HepG2 (cell line): ENCODE results near the gene ZFHX3. TPM values are rescaled to one million over a fixed set of nuclear protein-coding genes. Genes with fewer than 3 reads are reported as not detected.

Experiments
- ATAC-seq: fragments of 200-7000 bp; cut with Tn5 transposase; 3 replicates; pipeline ENCODE4 v1.9.1; 2020; ENCODE audit warnings: mild to moderate bottlenecking, moderate library complexity
- BruUV-seq: library from RNA; stranded (reverse); fragments of 400-500 nt; replicated peaks from 2 replicates; lab custom pipeline; 2021; lab: Mats Ljungman, UMichigan
- CTCF ChIA-PET: fragments of 300-600 bp; formaldehyde crosslinking; extraction: SDS; loops from one replicate; lab custom pipeline; 2021; ENCODE audit warnings: low total read pairs, inconsistent platforms, low intra/inter-chr PET ratio; lab: Yijun Ruan, JAX
- POLR2A ChIA-PET: fragments of 350-600 bp; sonication (Branson Sonifier 250); formaldehyde crosslinking; loops from one replicate; lab custom pipeline; 2020; ENCODE audit warnings: antibody characterized with exemption, inconsistent platforms; lab: Yijun Ruan, JAX
- DNase-seq: peaks from one replicate; pipeline ENCODE4 v3.0.0-alpha.2; 2015; ENCODE audit warnings: low spot score
- FAIRE-seq: peaks from 3 replicates; lab custom pipeline; 2011; peaks lifted over from hg19 to GRCh38; lab: Jason Lieb, UNC
- H2AFZ ChIP-seq: one replicate; pipeline ENCODE4 v1.6.1; 2011; ENCODE audit warnings: low read length, inconsistent platforms
- H3K27ac ChIP-seq: fragments of 300-600 bp; 3 replicates; pipeline ENCODE4 v1.8.0; 2011; ENCODE audit warnings: mixed run types, mild to moderate bottlenecking, mixed read lengths, low read length, inconsistent platforms; ENCODE audit not compliant: insufficient read depth; ENCODE audit errors: extremely low read length
- H3K27me3 ChIP-seq, 2 experiments: fragments of 200-600 bp in 1 of 2; 2 replicates in 1 of 2; 3 replicates in 1 of 2; pipeline versions ENCODE4 v1.6.0 to v1.8.0; 2011; ENCODE audit warnings: low read length in 2 of 2, mild to moderate bottlenecking in 2 of 2, moderate library complexity in 2 of 2, inconsistent platforms in 1 of 2; ENCODE audit not compliant: insufficient read depth in 2 of 2, control insufficient read depth in 1 of 2
- H3K36me3 ChIP-seq, 2 experiments: fragments of 200-600 bp in 1 of 2; replicated peaks in 1 of 2; 2 replicates in 1 of 2; 3 replicates in 1 of 2; pipeline versions ENCODE4 v1.5.1 to v1.8.0; 2011; ENCODE audit warnings: low read length in 2 of 2, inconsistent platforms in 1 of 2; ENCODE audit not compliant: insufficient read depth in 2 of 2, control insufficient read depth in 1 of 2
- H3K4me1 ChIP-seq: 2 replicates; pipeline ENCODE4 v1.5.1; 2012; ENCODE audit warnings: low read length, inconsistent platforms; ENCODE audit not compliant: insufficient read depth
- H3K4me2 ChIP-seq: 2 replicates; pipeline ENCODE4 v1.6.0; 2011; ENCODE audit warnings: low read depth, low read length, inconsistent platforms
- H3K4me3 ChIP-seq, 3 experiments: fragments of 200-600 bp in 1 of 3; sonication (generic), shearing (Covaris generic) in 1 of 3; replicated peaks in 1 of 3; 2 replicates each; pipeline ENCODE4 v1.5.1; 2011 to 2016; ENCODE audit warnings: low read length in 3 of 3, inconsistent platforms in 2 of 3, low read depth in 2 of 3, mild to moderate bottlenecking in 2 of 3, control low read depth in 1 of 3, mixed read lengths in 1 of 3; ENCODE audit not compliant: insufficient read depth in 1 of 3
- H3K79me2 ChIP-seq: one replicate; pipeline ENCODE4 v1.6.1; 2011; ENCODE audit warnings: low read length, inconsistent platforms; ENCODE audit not compliant: insufficient read depth
- H3K9ac ChIP-seq: 2 replicates; pipeline ENCODE4 v1.6.0; 2011; ENCODE audit warnings: mild to moderate bottlenecking, low read depth, low read length, inconsistent platforms; ENCODE audit not compliant: insufficient read depth
- H3K9me3 ChIP-seq: 2 replicates; pipeline ENCODE4 v1.5.1; 2012; ENCODE audit warnings: mild to moderate bottlenecking, low read length
- H4K20me1 ChIP-seq: 2 replicates; pipeline ENCODE4 v1.6.0; 2011; ENCODE audit warnings: inconsistent platforms, mild to moderate bottlenecking, low read length, moderate library complexity; ENCODE audit not compliant: insufficient read depth
- HDAC1 ChIP-seq: sonication (generic); formaldehyde crosslinking; IDR thresholded peaks from 2 replicates; pipeline ENCODE4 v1.5.1; 2020; ENCODE audit warnings: mild to moderate bottlenecking, missing genetic modification reagents
- NFAT5 ChIP-seq: sonication (generic); formaldehyde crosslinking; IDR thresholded peaks from 2 replicates; pipeline ENCODE4 v1.4.0; 2020; ENCODE audit warnings: missing genetic modification reagents
- PITX1 ChIP-seq: sonication (generic); formaldehyde crosslinking; IDR thresholded peaks from 2 replicates; pipeline ENCODE4 v1.5.1; 2020; ENCODE audit warnings: mild to moderate bottlenecking, missing genetic modification reagents
- RFX1 ChIP-seq: fragments of 450-650 bp; IDR thresholded peaks from 2 replicates; pipeline ENCODE4 v1.6.1; 2017
- RNF219 ChIP-seq: sonication (generic); formaldehyde crosslinking; IDR thresholded peaks from 2 replicates; pipeline ENCODE4 v1.5.0; 2020; ENCODE audit warnings: mild to moderate bottlenecking, missing genetic modification reagents
- ZNF260 ChIP-seq: sonication (generic); formaldehyde crosslinking; IDR thresholded peaks from 2 replicates; pipeline ENCODE4 v1.4.0; 2020; ENCODE audit warnings: missing genetic modification reagents, low read depth, mild to moderate bottlenecking, borderline replicate concordance
- WGBS: methylation state at CpG from one replicate; pipeline ENCODE4 v1.1.6; 2017; ENCODE audit warnings: low lambda C conversion rate; 5-methylcytosine and 5-hydroxymethylcytosine counted together
- in situ Hi-C: cut with HindIII; loops from 2 replicates; pipeline ENCODE4 v1.10.0; 2017; ENCODE audit warnings: low pct_unique_long_range_greater_than_20kb; ENCODE audit not compliant: extremely low pct_ligation_motif_present
- intact Hi-C: fragments of 100-400 bp; cut with micrococcal nuclease; formaldehyde crosslinking; loops from one replicate; pipeline ENCODE4 v1.10.0; 2022; ENCODE audit not compliant: unreplicated experiment
- polyA plus RNA-seq, 8 experiments: library from polyadenylated mRNA; depleted of rRNA in 3 of 8; stranded (reverse) in 7 of 8; unstranded in 1 of 8; fragments of >200 nt; fragmentation: Illumina TruSeq in 4 of 8; extraction: Trizol in 4 of 8; gene quantifications; 2 replicates each; pipeline versions ENCODE4 v1.2.1 to v1.2.3, GENCODE V29; 2011 to 2016; ENCODE audit warnings: low read depth in 4 of 8, missing spikeins in 1 of 8, mixed read lengths in 1 of 8; ENCODE audit not compliant: insufficient read depth in 1 of 8
- total RNA-seq, 5 experiments: library from RNA; depleted of rRNA; stranded (reverse); fragments of >200 nt; fragmentation: Illumina TruSeq; extraction: Trizol; gene quantifications; 2 replicates each; pipeline ENCODE4 v1.2.3, GENCODE V29; 2016; ENCODE audit warnings: low read depth in 1 of 5

The ZFHX3 gene
- total and polyA plus RNA-seq, 2 of the 13 experiments (the other 11 are each of a cell fraction or from before 2014, with no cell fraction given) = 5.0 to 6.0 TPM

- 100% methylated on average over 2 of the region's 2 CpGs for WGBS
- Histone ChIP-seq H3K4me3 (no peak overlapping the region), H3K27ac (no peak overlapping the region), H3K9me3 (no peaks in the 10 kb centered on the region), H2AFZ (no peak overlapping the region), H3K36me3 (peaks cover 21 to 32% of the 10 kb centered on the region in 2 experiments), H3K4me2 (no peak overlapping the region), H3K9ac (no peak overlapping the region), H3K4me1 (no peaks in the 10 kb centered on the region), H3K79me2 (no peaks in the 10 kb centered on the region), H3K27me3 (no peaks in the 10 kb centered on the region), H4K20me1 (peaks cover 16% of the 10 kb centered on the region; the same call in 1 of the 2 replicates)
- intact Hi-C loops (loop anchor here (2.0 to 10.0 kb wide), 2 partner anchors 211 to 363 kb away; partner anchors contain the start of gene ZFHX3), in situ Hi-C loops (loop anchor here (10.0 to 25.0 kb wide), 2 partner anchors 322 to 361 kb away; no protein-coding TSS in a partner anchor)
- TF ChIP-seq RFX1 (no peak), RNF219 (CRISPR knock-in tag) (no peak), NFAT5 (CRISPR knock-in tag) (no peak), ZNF260 (CRISPR knock-in tag) (no peak), HDAC1 (CRISPR knock-in tag) (no peak), PITX1 (CRISPR knock-in tag) (no peak)
- BruUV-seq = no TSS peak
- ChIA-PET POLR2A (no interaction called here), CTCF (interaction anchor here (2.3 kb wide), 1 partner anchor 363 kb away, joined by 21 read pairs; no protein-coding TSS in a partner anchor)
- ATAC-seq (no peak), DNase-seq (no peak), FAIRE-seq (no peak)
Measured at GRCh38 chr16:72833969-72834368, 214.0 kb downstream of the ZFHX3 start.
